Gastrocnemius medialis (tissue), 4 donors: ENCODE results near the gene TAF1A. TPM values are rescaled to one million over a fixed set of nuclear protein-coding genes. Genes with fewer than 3 reads are reported as not detected.

Source experiments
- ATAC-seq, 2 donors: fragments of 150-250 bp; one replicate each; pipeline ENCODE4 v1.9.1; 2016
- DNase-seq, 2 donors: peaks; one replicate each; pipeline ENCODE4 v3.0.0-alpha.2; 2019
- H3K27ac ChIP-seq, 4 donors: fragments of 200-600 bp; sonication (generic); 1 replicate in 1 of 4; 2 replicates in 3 of 4; pipeline ENCODE4 v1.5.1; 2016 to 2018; ENCODE audit warnings: mild to moderate bottlenecking in 2 of 4, moderate library complexity in 1 of 4
- H3K27me3 ChIP-seq, 3 donors: fragments of 200-600 bp; sonication (generic) in 2 of 3; 1 replicate in 1 of 3; 2 replicates in 2 of 3; pipeline versions ENCODE4 v1.5.1 to v1.6.0; 2016 to 2019; ENCODE audit warnings: mild to moderate bottlenecking in 1 of 3, moderate library complexity in 1 of 3
- H3K36me3 ChIP-seq, 2 donors: fragments of 200-600 bp; sonication (generic) in 1 of 2; one replicate each; pipeline ENCODE4 v1.5.1; 2017 to 2018
- H3K4me1 ChIP-seq, 2 donors: fragments of 200-600 bp; sonication (generic) in 1 of 2; one replicate each; pipeline ENCODE4 v1.5.1; 2016 to 2017; ENCODE audit warnings: mild to moderate bottlenecking in 2 of 2
- H3K4me3 ChIP-seq, 4 donors: fragments of 200-600 bp; sonication (generic) in 3 of 4; 1 replicate in 1 of 4; 2 replicates in 3 of 4; pipeline ENCODE4 v1.5.1; 2016 to 2019; ENCODE audit warnings: mild to moderate bottlenecking in 2 of 4
- H3K9me3 ChIP-seq, 3 donors: fragments of 200-600 bp; sonication (generic) in 2 of 3; 1 replicate in 1 of 3; 2 replicates in 2 of 3; pipeline ENCODE4 v1.5.1; 2016 to 2019
- POLR2A ChIP-seq, 2 donors: fragments of 450-650 bp; IDR thresholded peaks; one replicate each; pipeline ENCODE4 v1.6.1; 2017; ENCODE audit warnings: antibody characterized with exemption in 2 of 2, mild to moderate bottlenecking in 2 of 2, moderate library complexity in 2 of 2
- in situ Hi-C, 4 donors: fragments of 200-750 bp; cut with MboI; loops; one replicate each; pipeline versions ENCODE4 v1.15.0 to v1.8.0; 2017; ENCODE audit warnings: low sequenced_read_pairs in 4 of 4
- intact Hi-C: fragments of 100-400 bp; cut with DNase I; formaldehyde crosslinking; loops from one replicate; pipeline ENCODE4 v1.15.1; 2023; ENCODE audit warnings: low total_unique reads
- total RNA-seq, 4 donors: library from RNA; depleted of rRNA; stranded (reverse); fragments of >200 nt; gene quantifications; one replicate each; pipeline versions ENCODE4 v1.1.0 to v1.2.3, GENCODE V29; 2016
- TF ChIP-seq, protein P1 (sequence below), 5 experiments: fragments of 450-650 bp in 3 of 5; fragments of 200-600 bp in 2 of 5; sonication (generic) in 2 of 5; IDR thresholded peaks in 4 of 5; conservative IDR thresholded peaks in 1 of 5; 1 replicate in 4 of 5; 2 replicates in 1 of 5; pipeline ENCODE4 v1.5.1; 2016 to 2019; ENCODE audit warnings: antibody characterized with exemption in 5 of 5, mild to moderate bottlenecking in 3 of 5, moderate library complexity in 3 of 5

Gene TAF1A
- total RNA-seq = 1 to 10 TPM; 1.5 to 3.4 (median 1.6) TPM

- peaks cover 12 to 18% of the 10 kb centered on the region in 2 donors for H3K4me1 ChIP-seq
- no peaks in the 10 kb centered on the region for H3K9me3 ChIP-seq
- ATAC-seq (peak; percentile 92 to 99), DNase-seq (peak; percentile 78 to 80)
- no peaks in the 10 kb centered on the region for H3K36me3 ChIP-seq
- TF ChIP-seq, protein P1, sequence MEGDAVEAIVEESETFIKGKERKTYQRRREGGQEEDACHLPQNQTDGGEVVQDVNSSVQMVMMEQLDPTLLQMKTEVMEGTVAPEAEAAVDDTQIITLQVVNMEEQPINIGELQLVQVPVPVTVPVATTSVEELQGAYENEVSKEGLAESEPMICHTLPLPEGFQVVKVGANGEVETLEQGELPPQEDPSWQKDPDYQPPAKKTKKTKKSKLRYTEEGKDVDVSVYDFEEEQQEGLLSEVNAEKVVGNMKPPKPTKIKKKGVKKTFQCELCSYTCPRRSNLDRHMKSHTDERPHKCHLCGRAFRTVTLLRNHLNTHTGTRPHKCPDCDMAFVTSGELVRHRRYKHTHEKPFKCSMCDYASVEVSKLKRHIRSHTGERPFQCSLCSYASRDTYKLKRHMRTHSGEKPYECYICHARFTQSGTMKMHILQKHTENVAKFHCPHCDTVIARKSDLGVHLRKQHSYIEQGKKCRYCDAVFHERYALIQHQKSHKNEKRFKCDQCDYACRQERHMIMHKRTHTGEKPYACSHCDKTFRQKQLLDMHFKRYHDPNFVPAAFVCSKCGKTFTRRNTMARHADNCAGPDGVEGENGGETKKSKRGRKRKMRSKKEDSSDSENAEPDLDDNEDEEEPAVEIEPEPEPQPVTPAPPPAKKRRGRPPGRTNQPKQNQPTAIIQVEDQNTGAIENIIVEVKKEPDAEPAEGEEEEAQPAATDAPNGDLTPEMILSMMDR (IDR thresholded peaks at IDR 0.05 in 4 of 5, conservative IDR thresholded peaks at IDR 0.05 in 1 of 5) = no peak
- no peak for TF ChIP-seq POLR2A (IDR thresholded peaks at IDR 0.05)
- H3K27ac ChIP-seq = peak within 1 kb of the TSS; percentile 75 to 82 (median 80)
- H3K4me3 ChIP-seq = peak within 1 kb of the TSS; percentile 67 to 76 (median 72)
- no peaks in the 10 kb centered on the region for H3K27me3 ChIP-seq
- intact Hi-C loops = loop anchor here (5.0 kb wide), 1 partner anchor 53 kb away; no protein-coding TSS in a partner anchor
- in situ Hi-C loops = no loop called here
Measured at GRCh38 chr1:222589462-222590302, at the start of gene TAF1A. TSS of gene TAF1A (minus strand) at chr1:222589933.

DNA sequence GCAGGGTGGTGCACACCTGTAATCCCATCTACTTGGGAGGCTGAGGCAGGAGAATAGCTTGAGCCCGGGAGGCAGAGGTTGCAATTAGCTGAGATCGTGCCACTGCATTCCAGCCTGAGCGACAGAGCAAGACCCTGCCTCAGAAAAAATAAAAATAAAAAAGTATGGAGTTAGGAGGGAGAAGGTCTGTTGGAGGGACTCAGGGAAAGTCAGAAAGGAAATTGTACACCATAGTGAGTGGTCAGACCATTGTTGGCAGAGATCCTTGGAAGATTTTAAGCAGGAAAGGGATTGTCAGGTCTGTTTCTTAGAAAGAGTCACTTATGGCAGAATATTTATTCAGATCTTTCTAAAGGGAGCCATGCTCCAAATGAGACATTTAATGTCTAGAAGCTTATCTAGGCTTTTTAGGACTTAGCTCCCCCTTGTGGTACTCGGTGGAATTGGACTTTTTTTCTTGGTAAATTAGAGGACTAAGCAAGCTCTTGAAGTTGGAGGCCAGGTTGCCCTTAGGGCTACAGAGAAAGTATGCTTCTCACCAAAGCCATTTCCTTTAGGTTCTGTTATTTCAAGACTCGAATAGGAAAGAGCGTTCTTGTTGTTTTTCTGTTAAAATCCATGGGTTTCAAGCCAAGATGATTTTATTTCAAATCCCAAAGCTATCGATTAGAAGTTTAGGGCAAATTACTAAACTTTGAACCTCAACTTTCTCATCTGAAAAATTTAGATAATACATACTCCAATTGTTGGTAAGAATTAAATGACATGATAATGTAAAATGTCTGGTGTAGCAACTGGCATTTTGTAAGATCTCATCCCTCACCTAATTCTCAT is 44.7 kb upstream of the TAF1A start:
- peak; percentile 90 to 95 for ATAC-seq
- H3K27ac ChIP-seq = no peak overlapping the region
- in situ Hi-C loops = loop anchor here (5.0 to 25.0 kb wide), 4 partner anchors 167 to 897 kb away; partner anchors contain the start of gene DUSP10 (in 4 of the 4)
- H3K27me3 ChIP-seq = no peaks in the 10 kb centered on the region
- intact Hi-C loops = loop anchor here (1.0 kb wide), 1 partner anchor 169 kb away; no protein-coding TSS in a partner anchor
- H3K36me3 ChIP-seq = peaks cover 0 to 42% of the 10 kb centered on the region in 2 donors
- no peaks in the 10 kb centered on the region for H3K4me1 ChIP-seq
- no peak for TF ChIP-seq POLR2A (IDR thresholded peaks at IDR 0.05)
- TF ChIP-seq, protein P1 (IDR thresholded peaks at IDR 0.05 in 4 of 5, conservative IDR thresholded peaks at IDR 0.05 in 1 of 5) = peak; percentile 71 to 89 (median 77)
- H3K9me3 ChIP-seq = no peaks in the 10 kb centered on the region
- peak in 1 of 2 donors; percentile 55 for DNase-seq
- H3K4me3 ChIP-seq = no peak overlapping the region

DNA sequence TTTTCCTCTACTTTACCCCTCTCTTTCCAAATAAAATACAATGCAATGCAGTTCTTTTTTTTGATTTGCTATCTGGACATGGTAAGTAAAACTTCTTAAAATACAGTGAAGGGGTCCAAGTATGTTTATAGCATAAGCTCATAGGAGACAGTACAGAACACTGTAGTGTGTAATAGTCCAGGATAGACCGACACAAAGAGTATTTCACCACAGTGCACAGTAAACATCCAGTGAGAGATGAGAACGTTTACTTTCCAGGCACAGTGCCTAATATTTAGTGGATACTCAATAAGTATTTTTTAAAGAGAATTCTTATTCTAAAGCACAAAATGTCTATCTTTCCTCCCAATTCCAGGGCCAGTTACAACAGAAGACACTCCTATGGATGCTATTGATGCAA is 43.0 kb upstream of the TAF1A start:
- H3K4me3 ChIP-seq = no peak overlapping the region
- no peaks in the 10 kb centered on the region for H3K27me3 ChIP-seq
- peaks cover 0 to 47% of the 10 kb centered on the region in 2 donors for H3K36me3 ChIP-seq
- H3K27ac ChIP-seq = no peak overlapping the region
- no peak for DNase-seq
- H3K9me3 ChIP-seq = no peaks in the 10 kb centered on the region
- H3K4me1 ChIP-seq = no peaks in the 10 kb centered on the region
- in situ Hi-C loops (loop anchor here (5.0 to 25.0 kb wide), 4 partner anchors 165 to 895 kb away; partner anchors contain the start of gene DUSP10 (in 4 of the 4)), intact Hi-C loops (no loop called here)
- ATAC-seq = no peak
- TF ChIP-seq, protein P1 (IDR thresholded peaks at IDR 0.05 in 4 of 5, conservative IDR thresholded peaks at IDR 0.05 in 1 of 5) = no peak
- TF ChIP-seq POLR2A (IDR thresholded peaks at IDR 0.05) = no peak

GRCh38 chr1:222631611-222632208 is 42.0 kb upstream of the TAF1A start:
- Histone ChIP-seq H3K4me3 (no peak overlapping the region), H3K9me3 (no peaks in the 10 kb centered on the region), H3K27me3 (no peaks in the 10 kb centered on the region), H3K36me3 (peaks cover 0 to 56% of the 10 kb centered on the region in 2 donors), H3K27ac (no peak overlapping the region), H3K4me1 (no peaks in the 10 kb centered on the region)
- in situ Hi-C loops = loop anchor here (5.0 to 25.0 kb wide), 4 partner anchors 164 to 894 kb away; partner anchors contain the start of gene DUSP10 (in 4 of the 4)
- no peak for TF ChIP-seq POLR2A (IDR thresholded peaks at IDR 0.05)
- TF ChIP-seq, protein P1 (IDR thresholded peaks at IDR 0.05 in 4 of 5, conservative IDR thresholded peaks at IDR 0.05 in 1 of 5) = no peak
- intact Hi-C loops = no loop called here
- no peak for ATAC-seq
- no peak for DNase-seq
